ENCODE results near the gene ABCD1.
"Not testable (repeated sequence)": the region's sequence is repeated elsewhere in the genome, so short reads cannot be mapped to it uniquely, and the experiment has no call there.

The ABCD1 gene

GRCh38 chrX:153694256-153694655 is 30.4 kb upstream of the ABCD1 start:
- not testable (repeated sequence) for DNase-seq (ENCODE audit: low read depth in 2 of 2)

- no peak for DNase-seq (ENCODE audit: low read depth in 2 of 2)
Observed at GRCh38 chrX:153694687-153695270, 29.9 kb upstream of the ABCD1 start.

- DNase-seq (ENCODE audit: low read depth in 2 of 2), result no peak
Observed at GRCh38 chrX:153696100-153696499, 28.6 kb upstream of the ABCD1 start.

GRCh38 chrX:153696538-153696937 is 28.1 kb upstream of the ABCD1 start:
- DNase-seq (ENCODE audit: low read depth in 2 of 2), result not testable (repeated sequence)

- DNase-seq (ENCODE audit: low read depth in 2 of 2), result not testable (repeated sequence)
Observed at GRCh38 chrX:153696986-153697722, 27.5 kb upstream of the ABCD1 start.

GRCh38 chrX:153697924-153698865 is 26.5 kb upstream of the ABCD1 start:
- DNase-seq (ENCODE audit: low read depth in 2 of 2), result no peak

GRCh38 chrX:153699210-153699783 is 25.4 kb upstream of the ABCD1 start:
- DNase-seq (ENCODE audit: low read depth in 2 of 2), result not testable (repeated sequence)

GRCh38 chrX:153699784-153700371 is 24.8 kb upstream of the ABCD1 start:
- not testable (repeated sequence) for DNase-seq (ENCODE audit: low read depth in 2 of 2)

- no peak for DNase-seq (ENCODE audit: low read depth in 2 of 2)
Observed at GRCh38 chrX:153700376-153700945, 24.2 kb upstream of the ABCD1 start.

GRCh38 chrX:153700967-153701366 is 23.7 kb upstream of the ABCD1 start:
- no peak for DNase-seq (ENCODE audit: low read depth in 2 of 2)

- DNase-seq (ENCODE audit: low read depth in 2 of 2), result no peak
Observed at GRCh38 chrX:153701706-153702105, 22.9 kb upstream of the ABCD1 start.

GRCh38 chrX:153702336-153703035 is 22.2 kb upstream of the ABCD1 start:
- no peak for DNase-seq (ENCODE audit: low read depth in 2 of 2)

GRCh38 chrX:153703036-153703370 is 21.7 kb upstream of the ABCD1 start:
- DNase-seq (ENCODE audit: low read depth in 2 of 2), result no peak

GRCh38 chrX:153704021-153704526 is 20.6 kb upstream of the ABCD1 start:
- no peak for DNase-seq (ENCODE audit: low read depth in 2 of 2)

GRCh38 chrX:153704631-153705402 is 19.8 kb upstream of the ABCD1 start:
- DNase-seq (ENCODE audit: low read depth in 2 of 2), result not testable (repeated sequence)

- not testable (repeated sequence) for DNase-seq (ENCODE audit: low read depth in 2 of 2)
Observed at GRCh38 chrX:153705403-153706060, 19.1 kb upstream of the ABCD1 start.

- DNase-seq (ENCODE audit: low read depth in 2 of 2), result no peak
Observed at GRCh38 chrX:153706799-153707198, 17.9 kb upstream of the ABCD1 start.

GRCh38 chrX:153707406-153707805 is 17.2 kb upstream of the ABCD1 start:
- no peak for DNase-seq (ENCODE audit: low read depth in 2 of 2)

- peak in 1 of 2 donors; percentile 29 for DNase-seq (ENCODE audit: low read depth in 2 of 2)
Observed at GRCh38 chrX:153708415-153708814, 16.2 kb upstream of the ABCD1 start.

Measured in stimulated activated CD4-positive, alpha-beta T cell treated with anti-CD3 and anti-CD28 coated beads, Interleukin-15, amount 100 ng/mL, for 48 hours (primary cell).